ENCODE data around the gene ARFGEF2. TPM values are rescaled to one million over a fixed set of nuclear protein-coding genes. Genes with fewer than 3 reads are reported as not detected.

Gene ARFGEF2
- total and polyA plus RNA-seq, 8 donors = 6.5 to 127 (median 33.6) TPM

GRCh38 chr20:48937674-48938073, 16.2 kb downstream of the ARFGEF2 start:
- H3K4me1 ChIP-seq = peaks cover 4 to 43% (median 22%) of the 10 kb centered on the region in 4 donors
- peaks cover 10 to 16% (median 13%) of the 10 kb centered on the region in 4 donors for H3K36me3 ChIP-seq
- intact Hi-C loops (cut with DNase I; ENCODE audit: low total_unique reads) = no loop called here
- TF ChIP-seq CTCF (IDR thresholded peaks at IDR 0.05) = no peak
- no peak for TF ChIP-seq POLR2A (IDR thresholded peaks at IDR 0.05)
- no peak for TF ChIP-seq POLR2AphosphoS5 (IDR thresholded peaks at IDR 0.05)
- TF ChIP-seq EP300 (IDR thresholded peaks at IDR 0.05) = no peak
- DNase-seq = no peak
- H3K4me3 ChIP-seq = no peak overlapping the region
- H3K27me3 ChIP-seq = no peaks in the 10 kb centered on the region
- H3K27ac ChIP-seq = peak overlapping the region in 1 of 5 donors; percentile 29
- no peaks in the 10 kb centered on the region for H3K9me3 ChIP-seq
- WGBS, 5 donors = 55 to 71% (median 63%) methylated on average over 5 of the region's 5 CpGs

GRCh38 chr20:48938670-48939069, 17.2 kb downstream of the ARFGEF2 start:
- Histone ChIP-seq H3K4me3 (no peak overlapping the region), H3K27me3 (no peaks in the 10 kb centered on the region), H3K9me3 (no peaks in the 10 kb centered on the region), H3K27ac (no peak overlapping the region), H3K36me3 (peaks cover 10 to 25% (median 23%) of the 10 kb centered on the region in 4 donors), H3K4me1 (peaks cover under 1 to 36% (median 17%) of the 10 kb centered on the region in 4 donors)
- 64 to 89% (median 75%) methylated on average over 6 of the region's 6 CpGs for WGBS, 5 donors
- intact Hi-C loops (cut with DNase I; ENCODE audit: low total_unique reads) = no loop called here
- TF ChIP-seq CTCF (IDR thresholded peaks at IDR 0.05) (no peak), EP300 (IDR thresholded peaks at IDR 0.05) (no peak), POLR2AphosphoS5 (IDR thresholded peaks at IDR 0.05) (no peak), POLR2A (IDR thresholded peaks at IDR 0.05) (no peak)
- no peak for DNase-seq

GRCh38 chr20:48940170-48940569, 18.7 kb downstream of the ARFGEF2 start:
- TF ChIP-seq POLR2A (IDR thresholded peaks at IDR 0.05) = no peak
- TF ChIP-seq EP300 (IDR thresholded peaks at IDR 0.05) = no peak
- TF ChIP-seq CTCF (IDR thresholded peaks at IDR 0.05) = no peak
- no peak for TF ChIP-seq POLR2AphosphoS5 (IDR thresholded peaks at IDR 0.05)
- Histone ChIP-seq H3K27ac (no peak overlapping the region), H3K27me3 (no peaks in the 10 kb centered on the region), H3K36me3 (peaks cover 14 to 40% (median 38%) of the 10 kb centered on the region in 4 donors), H3K4me1 (peaks cover 0 to 42% (median 15%) of the 10 kb centered on the region in 4 donors), H3K4me3 (no peak overlapping the region), H3K9me3 (no peaks in the 10 kb centered on the region)
- no peak for DNase-seq
- WGBS, 5 donors = 50 to 90% (median 85%) methylated on average over 2 of the region's 2 CpGs
- intact Hi-C loops (cut with DNase I; ENCODE audit: low total_unique reads) = no loop called here

GRCh38 chr20:48941467-48941866, 20.0 kb downstream of the ARFGEF2 start:
- no peak for TF ChIP-seq POLR2AphosphoS5 (IDR thresholded peaks at IDR 0.05)
- TF ChIP-seq POLR2A (IDR thresholded peaks at IDR 0.05) = no peak
- no peak for TF ChIP-seq CTCF (IDR thresholded peaks at IDR 0.05)
- TF ChIP-seq EP300 (IDR thresholded peaks at IDR 0.05) = no peak
- no peaks in the 10 kb centered on the region for H3K27me3 ChIP-seq
- 43 to 70% (median 56%) methylated on average over 4 of the region's 4 CpGs for WGBS, 5 donors
- intact Hi-C loops (cut with DNase I; ENCODE audit: low total_unique reads) = no loop called here
- peaks cover 0 to 53% (median 24%) of the 10 kb centered on the region in 4 donors for H3K4me1 ChIP-seq
- H3K9me3 ChIP-seq = no peaks in the 10 kb centered on the region
- no peak for DNase-seq
- H3K4me3 ChIP-seq = no peak overlapping the region
- H3K27ac ChIP-seq = no peak overlapping the region
- H3K36me3 ChIP-seq = peaks cover 15 to 51% (median 49%) of the 10 kb centered on the region in 4 donors

All from stomach (tissue), 9 donors.